A549 (cell line): Measurements from ENCODE around the gene KCNN3.

Experiments
- NR3C1 ChIP-seq: fragments of >200 bp; sonication (Bioruptor Twin); formaldehyde crosslinking; IDR thresholded peaks from 3 replicates; pipeline ENCODE4 v1.6.1; 2017
- POLR2A ChIP-seq: IDR thresholded peaks from 2 replicates; pipeline ENCODE4 v1.6.1; 2012; ENCODE audit warnings: mild to moderate bottlenecking, low read length
- RFX5 ChIP-seq: fragments of 450-650 bp; IDR thresholded peaks from 2 replicates; pipeline ENCODE4 v1.7.1; 2014; ENCODE audit warnings: antibody characterized with exemption, mild to moderate bottlenecking, moderate library complexity
- TF ChIP-seq, protein P1 (sequence below): fragments of >200 bp; sonication (Bioruptor Twin); formaldehyde crosslinking; IDR thresholded peaks from 3 replicates; pipeline ENCODE4 v1.5.1; 2016

DNA sequence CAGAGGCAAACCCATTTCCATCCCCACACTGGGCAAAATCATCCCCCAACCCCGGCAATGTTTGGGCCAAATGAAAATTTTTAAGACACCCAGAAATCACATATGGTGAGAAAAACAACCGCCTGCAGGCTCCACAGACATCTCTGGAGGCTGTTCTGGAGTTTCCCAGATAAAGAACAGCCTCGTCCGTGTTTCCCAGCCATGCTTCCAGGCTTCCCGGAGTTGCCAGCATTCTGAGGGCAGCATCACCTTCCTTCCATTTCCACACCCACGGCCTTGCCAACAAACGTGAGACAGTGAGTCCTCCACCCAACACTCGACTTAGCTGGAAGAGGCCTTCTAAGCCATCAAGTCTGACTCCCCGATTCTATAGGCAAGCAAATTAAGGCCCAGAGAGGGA, 36.9 kb downstream of the KCNN3 start:
- no peak for TF ChIP-seq RFX5
- TF ChIP-seq, protein P1, sequence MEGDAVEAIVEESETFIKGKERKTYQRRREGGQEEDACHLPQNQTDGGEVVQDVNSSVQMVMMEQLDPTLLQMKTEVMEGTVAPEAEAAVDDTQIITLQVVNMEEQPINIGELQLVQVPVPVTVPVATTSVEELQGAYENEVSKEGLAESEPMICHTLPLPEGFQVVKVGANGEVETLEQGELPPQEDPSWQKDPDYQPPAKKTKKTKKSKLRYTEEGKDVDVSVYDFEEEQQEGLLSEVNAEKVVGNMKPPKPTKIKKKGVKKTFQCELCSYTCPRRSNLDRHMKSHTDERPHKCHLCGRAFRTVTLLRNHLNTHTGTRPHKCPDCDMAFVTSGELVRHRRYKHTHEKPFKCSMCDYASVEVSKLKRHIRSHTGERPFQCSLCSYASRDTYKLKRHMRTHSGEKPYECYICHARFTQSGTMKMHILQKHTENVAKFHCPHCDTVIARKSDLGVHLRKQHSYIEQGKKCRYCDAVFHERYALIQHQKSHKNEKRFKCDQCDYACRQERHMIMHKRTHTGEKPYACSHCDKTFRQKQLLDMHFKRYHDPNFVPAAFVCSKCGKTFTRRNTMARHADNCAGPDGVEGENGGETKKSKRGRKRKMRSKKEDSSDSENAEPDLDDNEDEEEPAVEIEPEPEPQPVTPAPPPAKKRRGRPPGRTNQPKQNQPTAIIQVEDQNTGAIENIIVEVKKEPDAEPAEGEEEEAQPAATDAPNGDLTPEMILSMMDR: no peak
- TF ChIP-seq POLR2A: no peak
- TF ChIP-seq NR3C1: no peak
